ENCODE data around the gene CUL3. TPM values are rescaled to one million over a fixed set of nuclear protein-coding genes. Genes with fewer than 3 reads are reported as not detected.

Gene CUL3
- total RNA-seq, 2 experiments from 2014 or later, result 74.9 to 77.4 TPM

DNA sequence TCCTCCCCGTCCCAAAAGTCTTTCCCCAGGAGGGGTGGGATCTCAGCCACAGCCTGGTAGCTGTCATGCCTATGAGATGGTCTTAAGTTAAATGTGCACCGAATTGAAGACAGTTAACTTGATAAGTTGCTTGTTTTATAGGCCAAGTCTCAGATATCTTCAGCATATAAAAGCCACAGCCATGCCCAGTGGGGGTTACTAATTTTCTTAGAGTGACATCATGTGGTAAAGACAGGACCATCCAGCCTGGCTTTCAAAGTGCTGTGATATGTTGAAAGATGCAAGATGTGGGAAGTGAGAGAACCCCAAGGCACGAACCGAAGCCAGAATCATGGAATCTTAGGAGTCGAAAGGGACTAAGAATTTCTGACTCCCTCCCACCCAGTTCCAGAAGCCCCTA is 141.1 kb downstream of the CUL3 start:
- POLR2A ChIA-PET, result no interaction called here
- H3K27ac Mint-ChIP-seq, result no peak overlapping the region
- no peaks in the 10 kb centered on the region for H3K36me3 Mint-ChIP-seq (ENCODE audit: low read depth)
- H3K4me1 Mint-ChIP-seq, result peaks cover 10% of the 10 kb centered on the region
- CTCF ChIA-PET, result no interaction called here
- DNase-seq, result no peak
- no peaks in the 10 kb centered on the region for H3K9me3 Mint-ChIP-seq
- H3K4me3 Mint-ChIP-seq, result no peak overlapping the region
- H3K27me3 Mint-ChIP-seq, result peaks cover 36% of the 10 kb centered on the region

GRCh38 chr2:224442071-224442967 is 142.8 kb downstream of the CUL3 start:
- H3K27me3 Mint-ChIP-seq, result peaks cover 42% of the 10 kb centered on the region
- H3K27ac Mint-ChIP-seq, result peak overlapping the region; percentile 78
- H3K36me3 Mint-ChIP-seq (ENCODE audit: low read depth), result no peaks in the 10 kb centered on the region
- CTCF ChIA-PET, result interaction anchor here (1.4 kb wide), 1 partner anchor 12 kb away, joined by 3 read pairs; no protein-coding TSS in a partner anchor
- H3K4me3 Mint-ChIP-seq, result peak overlapping the region; percentile 64
- DNase-seq, result peak; percentile 7
- no peaks in the 10 kb centered on the region for H3K9me3 Mint-ChIP-seq
- POLR2A ChIA-PET, result no interaction called here
- peaks cover 10% of the 10 kb centered on the region for H3K4me1 Mint-ChIP-seq

- POLR2A ChIA-PET, result interaction anchor here (0.6 kb wide), 1 partner anchor 110 kb away, joined by 3 read pairs; no protein-coding TSS in a partner anchor
- Mint-ChIP-seq H3K4me3 (no peak overlapping the region), H3K27me3 (peaks cover 42% of the 10 kb centered on the region)
These were observed 144.2 kb downstream of the CUL3 start for GRCh38 chr2:224440988-224441387.

GRCh38 chr2:224438726-224439125 is 146.4 kb downstream of the CUL3 start:
- Mint-ChIP-seq H3K4me1 (peaks cover 10% of the 10 kb centered on the region), H3K9me3 (no peaks in the 10 kb centered on the region), H3K27ac (no peak overlapping the region), H3K36me3 (ENCODE audit: low read depth) (no peaks in the 10 kb centered on the region), H3K4me3 (no peak overlapping the region), H3K27me3 (peaks cover 40% of the 10 kb centered on the region)
- ChIA-PET POLR2A (no interaction called here), CTCF (no interaction called here)
- DNase-seq, result no peak

More at GRCh38 chr2:224440988-224441387, 144.2 kb downstream of the CUL3 start:
- H3K36me3 Mint-ChIP-seq (ENCODE audit: low read depth), result no peaks in the 10 kb centered on the region
- H3K4me1 Mint-ChIP-seq, result peaks cover 10% of the 10 kb centered on the region
- no peaks in the 10 kb centered on the region for H3K9me3 Mint-ChIP-seq
- no peak overlapping the region for H3K27ac Mint-ChIP-seq
- no peak for DNase-seq
- CTCF ChIA-PET, result interaction anchor here (0.9 to 1.2 kb wide), 2 partner anchors 72 to 79 kb away, joined by 3 read pairs; no protein-coding TSS in a partner anchor

DNA sequence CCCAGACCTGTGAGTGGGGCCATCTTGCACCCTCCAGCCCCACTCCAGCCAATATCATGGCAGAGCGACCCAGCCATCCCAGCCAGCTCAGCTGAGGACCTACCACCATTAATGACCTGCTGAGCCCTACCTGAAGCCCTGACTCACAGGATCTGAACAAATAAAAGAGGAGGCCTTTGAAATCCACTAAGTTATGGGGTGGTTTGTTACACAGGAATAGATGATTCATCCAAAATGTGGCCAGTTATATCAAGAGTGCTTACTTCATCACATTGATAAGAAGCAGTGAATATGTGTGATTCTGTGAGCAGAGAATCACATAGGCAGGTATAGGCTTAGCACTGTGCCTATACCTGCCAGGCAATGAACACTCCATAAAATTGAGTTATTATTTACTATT is 148.5 kb downstream of the CUL3 start:
- Mint-ChIP-seq H3K27me3 (peaks cover 28% of the 10 kb centered on the region), H3K27ac (no peak overlapping the region), H3K4me1 (peaks cover under 1% of the 10 kb centered on the region), H3K4me3 (no peak overlapping the region), H3K9me3 (no peaks in the 10 kb centered on the region), H3K36me3 (ENCODE audit: low read depth) (no peaks in the 10 kb centered on the region)
- ChIA-PET CTCF (interaction anchor here (1.4 kb wide), 1 partner anchor 33 kb away, joined by 3 read pairs; no protein-coding TSS in a partner anchor), POLR2A (no interaction called here)
- no peak for DNase-seq

- DNase-seq, result no peak
- Mint-ChIP-seq H3K9me3 (no peaks in the 10 kb centered on the region), H3K4me3 (no peak overlapping the region), H3K4me1 (no peaks in the 10 kb centered on the region), H3K36me3 (ENCODE audit: low read depth) (no peaks in the 10 kb centered on the region), H3K27me3 (peaks cover 10% of the 10 kb centered on the region), H3K27ac (no peak overlapping the region)
- ChIA-PET POLR2A (no interaction called here), CTCF (no interaction called here)
These were observed 150.5 kb downstream of the CUL3 start for GRCh38 chr2:224434618-224435017.

- Mint-ChIP-seq H3K4me1 (no peaks in the 10 kb centered on the region), H3K36me3 (ENCODE audit: low read depth) (no peaks in the 10 kb centered on the region), H3K27me3 (peaks cover 2% of the 10 kb centered on the region), H3K27ac (no peak overlapping the region), H3K4me3 (no peak overlapping the region), H3K9me3 (no peaks in the 10 kb centered on the region)
- ChIA-PET CTCF (no interaction called here), POLR2A (no interaction called here)
- DNase-seq, result no peak
These were observed 151.7 kb downstream of the CUL3 start for GRCh38 chr2:224433442-224433841.

GRCh38 chr2:224432003-224432579 is 153.1 kb downstream of the CUL3 start:
- Mint-ChIP-seq H3K36me3 (ENCODE audit: low read depth) (no peaks in the 10 kb centered on the region), H3K4me3 (no peak overlapping the region), H3K27ac (no peak overlapping the region), H3K9me3 (no peaks in the 10 kb centered on the region), H3K4me1 (no peaks in the 10 kb centered on the region), H3K27me3 (peaks cover 1% of the 10 kb centered on the region)
- no peak for DNase-seq
- ChIA-PET CTCF (no interaction called here), POLR2A (no interaction called here)

- peaks cover 2% of the 10 kb centered on the region for H3K9me3 Mint-ChIP-seq
- no peak overlapping the region for H3K4me3 Mint-ChIP-seq
- peaks cover 2% of the 10 kb centered on the region for H3K27me3 Mint-ChIP-seq
- no peaks in the 10 kb centered on the region for H3K4me1 Mint-ChIP-seq
- ChIA-PET POLR2A (no interaction called here), CTCF (no interaction called here)
- no peak for DNase-seq
- no peak overlapping the region for H3K27ac Mint-ChIP-seq
- no peaks in the 10 kb centered on the region for H3K36me3 Mint-ChIP-seq (ENCODE audit: low read depth)
These were observed 155.7 kb downstream of the CUL3 start for GRCh38 chr2:224429441-224429810.

GRCh38 chr2:224428787-224429440 is 156.2 kb downstream of the CUL3 start:
- ChIA-PET POLR2A (no interaction called here), CTCF (no interaction called here)
- peaks cover 2% of the 10 kb centered on the region for H3K9me3 Mint-ChIP-seq
- H3K36me3 Mint-ChIP-seq (ENCODE audit: low read depth), result no peaks in the 10 kb centered on the region
- no peak overlapping the region for H3K4me3 Mint-ChIP-seq
- no peaks in the 10 kb centered on the region for H3K4me1 Mint-ChIP-seq
- H3K27ac Mint-ChIP-seq, result no peak overlapping the region
- H3K27me3 Mint-ChIP-seq, result peaks cover 4% of the 10 kb centered on the region
- DNase-seq, result no peak

- no peaks in the 10 kb centered on the region for H3K4me1 Mint-ChIP-seq
- H3K9me3 Mint-ChIP-seq, result peaks cover 4% of the 10 kb centered on the region
- POLR2A ChIA-PET, result no interaction called here
- H3K4me3 Mint-ChIP-seq, result no peak overlapping the region
- H3K27ac Mint-ChIP-seq, result no peak overlapping the region
- DNase-seq, result no peak
- H3K36me3 Mint-ChIP-seq (ENCODE audit: low read depth), result no peaks in the 10 kb centered on the region
- peaks cover 6% of the 10 kb centered on the region for H3K27me3 Mint-ChIP-seq
- CTCF ChIA-PET, result no interaction called here
These were observed 157.7 kb downstream of the CUL3 start for GRCh38 chr2:224427471-224427870.

- H3K36me3 Mint-ChIP-seq (ENCODE audit: low read depth), result no peaks in the 10 kb centered on the region
- DNase-seq, result no peak
- H3K4me1 Mint-ChIP-seq, result no peaks in the 10 kb centered on the region
- H3K4me3 Mint-ChIP-seq, result no peak overlapping the region
- no peak overlapping the region for H3K27ac Mint-ChIP-seq
- POLR2A ChIA-PET, result no interaction called here
- CTCF ChIA-PET, result no interaction called here
- H3K27me3 Mint-ChIP-seq, result peaks cover 6% of the 10 kb centered on the region
- H3K9me3 Mint-ChIP-seq, result peaks cover 4% of the 10 kb centered on the region
These were observed 158.5 kb downstream of the CUL3 start for GRCh38 chr2:224426656-224427055.

DNA sequence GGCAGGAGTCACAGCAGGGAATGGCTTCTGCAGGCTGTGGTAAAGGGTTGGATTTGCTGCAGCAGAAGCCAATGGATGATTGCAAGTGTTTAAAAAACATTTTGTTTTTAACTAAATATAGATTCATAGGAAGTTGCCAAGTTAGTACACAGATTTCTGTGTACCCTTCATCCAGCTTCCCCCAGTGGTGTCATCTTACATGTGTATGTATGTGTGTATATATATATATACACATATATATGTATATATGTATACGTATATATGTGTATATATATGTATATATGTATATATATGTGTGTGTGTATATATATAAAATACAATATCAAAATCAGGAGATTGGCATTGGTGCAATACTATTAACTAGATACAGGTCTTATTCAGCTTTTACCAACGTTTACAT is 164.1 kb downstream of the CUL3 start:
- H3K27me3 Mint-ChIP-seq, result peaks cover 8% of the 10 kb centered on the region
- no peaks in the 10 kb centered on the region for H3K4me1 Mint-ChIP-seq
- CTCF ChIA-PET, result no interaction called here
- H3K4me3 Mint-ChIP-seq, result no peak overlapping the region
- no peak overlapping the region for H3K27ac Mint-ChIP-seq
- H3K9me3 Mint-ChIP-seq, result peaks cover 3% of the 10 kb centered on the region
- POLR2A ChIA-PET, result interaction anchor here (0.6 kb wide), 1 partner anchor 18 kb away, joined by 4 read pairs; no protein-coding TSS in a partner anchor
- no peaks in the 10 kb centered on the region for H3K36me3 Mint-ChIP-seq (ENCODE audit: low read depth)
- DNase-seq, result no peak
